GM12801 (cell line): ENCODE measurements around the gene FCRL5.

Source experiments
- TF ChIP-seq, protein P1 (sequence below): IDR thresholded peaks from one replicate; pipeline ENCODE4 v1.5.1; 2011; ENCODE audit warnings: control low read depth; ENCODE audit not compliant: insufficient read length; ENCODE audit errors: extremely low read depth

Gene FCRL5

DNA sequence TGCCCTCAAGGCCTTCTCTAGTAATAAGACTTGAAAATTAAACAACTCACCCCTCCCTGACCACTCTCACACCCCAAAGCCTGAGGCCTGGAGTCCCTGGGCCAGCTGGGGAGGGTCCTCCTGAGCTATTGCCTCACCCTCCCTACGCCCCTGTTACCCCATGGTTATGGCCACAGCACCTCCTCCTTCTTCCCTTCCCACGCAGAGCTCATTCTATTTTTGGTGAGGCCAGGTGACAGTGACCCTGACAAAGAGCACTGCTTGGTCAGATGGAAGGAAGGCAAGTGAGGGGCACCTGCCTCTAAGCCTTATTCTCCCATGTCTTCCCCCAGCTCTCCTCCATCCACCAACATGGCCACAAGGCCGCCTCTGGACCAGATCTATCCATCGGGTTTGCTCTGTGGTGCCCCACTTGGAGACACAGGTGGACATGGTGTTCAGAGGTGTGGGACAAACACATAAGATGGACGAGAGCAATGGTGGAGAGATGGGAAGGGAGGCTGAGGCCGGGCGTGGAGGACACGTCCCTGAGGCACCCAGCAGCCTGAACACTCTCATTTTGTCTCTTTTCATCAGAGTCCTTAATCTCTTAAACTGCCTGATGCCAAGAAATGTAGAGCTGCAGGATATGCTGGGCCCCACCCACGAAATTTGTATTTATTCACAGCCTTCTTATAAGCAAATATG, 42.6 kb downstream of the FCRL5 start:
- TF ChIP-seq, protein P1, sequence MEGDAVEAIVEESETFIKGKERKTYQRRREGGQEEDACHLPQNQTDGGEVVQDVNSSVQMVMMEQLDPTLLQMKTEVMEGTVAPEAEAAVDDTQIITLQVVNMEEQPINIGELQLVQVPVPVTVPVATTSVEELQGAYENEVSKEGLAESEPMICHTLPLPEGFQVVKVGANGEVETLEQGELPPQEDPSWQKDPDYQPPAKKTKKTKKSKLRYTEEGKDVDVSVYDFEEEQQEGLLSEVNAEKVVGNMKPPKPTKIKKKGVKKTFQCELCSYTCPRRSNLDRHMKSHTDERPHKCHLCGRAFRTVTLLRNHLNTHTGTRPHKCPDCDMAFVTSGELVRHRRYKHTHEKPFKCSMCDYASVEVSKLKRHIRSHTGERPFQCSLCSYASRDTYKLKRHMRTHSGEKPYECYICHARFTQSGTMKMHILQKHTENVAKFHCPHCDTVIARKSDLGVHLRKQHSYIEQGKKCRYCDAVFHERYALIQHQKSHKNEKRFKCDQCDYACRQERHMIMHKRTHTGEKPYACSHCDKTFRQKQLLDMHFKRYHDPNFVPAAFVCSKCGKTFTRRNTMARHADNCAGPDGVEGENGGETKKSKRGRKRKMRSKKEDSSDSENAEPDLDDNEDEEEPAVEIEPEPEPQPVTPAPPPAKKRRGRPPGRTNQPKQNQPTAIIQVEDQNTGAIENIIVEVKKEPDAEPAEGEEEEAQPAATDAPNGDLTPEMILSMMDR, result no peak

DNA sequence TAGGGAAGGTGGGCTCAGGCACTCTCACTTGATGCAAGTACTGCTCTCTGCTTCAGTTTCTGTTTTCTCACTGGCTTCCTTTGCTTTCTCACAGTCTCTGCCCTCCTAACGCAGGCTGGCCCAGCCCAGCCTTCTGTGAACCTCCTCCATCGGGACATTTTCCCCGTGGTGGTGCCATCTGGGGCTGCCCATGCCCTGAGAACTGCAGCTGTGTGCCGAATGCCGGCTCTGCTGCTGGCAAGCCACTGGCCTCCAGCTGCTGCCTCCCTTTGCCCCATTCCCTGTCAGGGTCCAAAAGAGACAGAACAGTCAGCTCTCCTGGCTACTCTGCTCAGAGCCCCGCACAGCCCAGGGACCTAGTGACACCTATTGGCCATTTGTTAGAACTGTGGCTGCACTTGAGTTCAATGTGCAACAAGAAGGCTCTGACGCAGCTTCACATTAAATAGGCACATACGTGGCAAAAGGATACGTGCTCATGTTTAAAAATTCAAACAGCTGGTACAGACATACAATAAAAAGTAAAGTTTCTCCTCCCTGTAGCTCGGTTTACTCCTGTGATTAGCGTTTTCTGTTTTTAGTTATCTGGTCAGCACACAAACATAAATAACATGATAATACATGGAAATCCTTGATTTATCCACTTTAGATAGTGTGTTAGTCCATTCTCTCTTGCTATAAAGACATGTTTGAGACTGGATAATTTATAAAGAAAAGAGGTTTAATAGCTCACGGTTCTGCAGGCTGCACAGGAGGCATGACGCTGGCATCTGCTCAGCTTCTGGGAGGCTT, 46.6 kb downstream of the FCRL5 start:
- TF ChIP-seq, protein P1, result no peak

DNA sequence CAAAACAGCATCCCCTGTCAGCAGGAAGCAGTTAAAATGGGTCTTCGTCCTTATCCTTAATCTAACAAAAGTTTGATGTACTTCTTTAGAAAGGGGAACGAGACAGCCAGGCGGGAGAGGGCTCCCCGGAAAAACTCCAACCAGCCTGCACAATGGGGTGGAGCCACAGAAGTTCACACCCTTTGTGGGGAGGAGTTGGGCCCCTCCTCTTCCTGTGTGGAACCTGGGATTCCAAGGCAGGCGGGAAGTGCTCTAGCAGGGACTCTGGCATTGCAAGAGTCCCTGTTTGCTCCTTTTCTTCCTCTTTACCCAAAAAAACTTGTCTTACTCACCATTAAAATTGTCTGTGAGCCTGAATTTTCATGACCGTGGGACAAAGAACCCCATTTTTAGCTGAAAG, 47.7 kb downstream of the FCRL5 start:
- TF ChIP-seq, protein P1, result no peak

DNA sequence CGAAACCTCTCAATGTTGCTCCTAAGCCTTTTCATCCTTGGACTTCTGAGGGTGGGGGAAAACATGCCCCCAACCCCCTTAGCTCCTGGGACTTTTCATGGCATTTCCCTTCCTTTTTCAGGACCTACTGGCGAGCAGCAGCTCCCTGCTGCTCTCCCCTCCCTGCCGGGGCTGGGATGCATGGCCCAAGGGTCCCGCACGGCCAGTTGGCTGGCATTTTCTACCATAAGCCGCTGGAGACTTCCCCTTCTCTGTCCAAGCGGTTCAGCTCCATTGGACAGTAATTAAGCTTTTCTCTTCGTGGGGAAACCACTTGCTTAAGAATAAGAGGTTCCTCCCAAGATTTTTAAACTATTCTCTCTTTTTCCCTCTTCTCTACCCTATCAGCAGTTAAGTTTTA, 52.8 kb downstream of the FCRL5 start:
- TF ChIP-seq, protein P1, result no peak

DNA sequence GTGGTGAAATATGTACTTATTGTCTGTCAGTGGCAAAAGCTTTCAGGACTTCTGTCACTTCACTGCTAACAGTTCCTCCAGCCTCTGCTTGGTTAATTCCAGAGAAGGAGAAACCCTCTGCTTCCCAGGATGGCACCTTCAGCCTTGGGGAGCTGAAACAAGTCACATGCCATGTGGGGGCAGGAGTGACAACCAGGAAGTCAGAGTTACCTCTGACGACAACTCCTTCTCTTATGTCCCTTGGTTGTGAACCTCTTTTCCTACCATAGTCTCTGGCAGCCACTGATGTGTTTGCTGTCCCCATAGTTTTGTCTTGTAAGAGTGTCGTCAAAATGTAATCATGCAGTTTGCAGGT, 53.6 kb downstream of the FCRL5 start:
- TF ChIP-seq, protein P1, result no peak

DNA sequence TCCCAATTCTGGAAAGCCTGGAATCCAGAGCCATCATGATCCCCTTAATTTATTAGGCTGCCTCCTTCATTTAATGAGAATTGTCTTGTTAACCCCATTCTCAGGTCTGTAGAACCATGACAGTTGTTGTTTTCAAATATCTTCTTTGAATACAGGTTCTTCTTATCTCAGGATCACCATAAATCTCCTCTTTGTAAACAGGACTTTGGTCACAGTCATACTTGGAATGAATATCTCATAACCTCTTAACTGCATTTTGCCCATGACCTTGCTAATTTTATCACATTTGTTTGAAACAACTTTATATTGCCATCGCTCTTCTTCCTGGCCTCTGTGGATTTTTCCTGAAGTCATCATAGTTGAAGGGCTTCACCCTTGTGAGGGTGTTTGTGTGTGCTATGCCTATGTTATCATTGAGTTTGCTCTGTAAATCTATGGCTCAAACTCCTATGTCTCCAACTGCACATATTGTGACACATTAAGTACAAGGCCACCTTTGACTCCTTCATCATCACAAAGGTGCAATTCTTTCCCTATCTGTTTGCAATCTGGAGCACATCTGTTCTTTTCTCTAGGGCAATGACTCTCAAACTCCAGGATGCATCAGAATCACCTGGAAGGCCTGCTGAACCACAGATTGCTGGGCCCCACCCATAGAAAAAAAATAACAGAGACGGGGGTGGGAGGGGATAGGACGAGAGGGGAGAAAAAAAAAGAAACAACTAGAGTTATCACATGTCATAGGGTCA, 54.2 kb downstream of the FCRL5 start:
- TF ChIP-seq, protein P1, result no peak

DNA sequence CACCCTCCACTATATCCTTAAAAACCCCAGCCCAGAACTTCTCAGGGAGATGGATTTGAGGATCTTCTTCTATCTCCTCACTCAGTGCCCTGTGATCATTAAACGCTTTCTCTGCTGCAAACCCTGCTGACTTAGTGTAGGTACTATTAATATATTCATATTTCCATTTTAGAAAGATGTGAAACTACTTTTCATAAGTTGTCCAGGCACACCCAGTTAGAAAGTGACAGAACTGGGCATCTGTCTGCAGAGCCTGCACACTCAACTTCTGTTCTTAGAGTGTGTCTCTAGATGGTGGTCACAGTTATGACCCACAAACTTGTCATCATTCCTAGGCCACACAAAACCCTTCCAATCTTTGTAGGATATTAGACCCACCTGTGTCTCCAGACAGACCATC, 55.0 kb downstream of the FCRL5 start:
- TF ChIP-seq, protein P1, result no peak
